WTC11 (cell line): ENCODE results near the gene MBD3. TPM values are rescaled to one million over a fixed set of nuclear protein-coding genes. Genes with fewer than 3 reads are reported as not detected.

Source experiments
- ATAC-seq: fragments of 200-7000 bp; cut with Tn5 transposase; 2 replicates; pipeline ENCODE4 v1.10.0; 2021; ENCODE audit warnings: mild to moderate bottlenecking, moderate library complexity
- CTCF ChIA-PET: fragments of 300-600 bp; sonication (Branson Sonifier 250); formaldehyde crosslinking; loops from one replicate; lab custom pipeline; 2021; ENCODE audit warnings: antibody characterized with exemption; lab: Charles Lee
- POLR2A ChIA-PET: fragments of 350-600 bp; sonication (Branson Sonifier 250); formaldehyde crosslinking; loops from one replicate; lab custom pipeline; 2021; ENCODE audit warnings: antibody characterized with exemption; lab: Charles Lee
- DNase-seq: peaks from one replicate; pipeline ENCODE4 v3.0.0; 2021; ENCODE audit warnings: low spot score
- H3K27ac Mint-ChIP-seq: 2 replicates; pipeline ENCODE4 v1.8.0; 2021; ENCODE audit warnings: mixed read lengths
- H3K27me3 Mint-ChIP-seq: 2 replicates; pipeline ENCODE4 v1.8.0; 2021; ENCODE audit warnings: low read depth, mild to moderate bottlenecking, moderate library complexity, mixed read lengths
- H3K36me3 Mint-ChIP-seq: 2 replicates; pipeline ENCODE4 v1.8.0; 2021; ENCODE audit warnings: mixed read lengths
- H3K4me1 Mint-ChIP-seq: 2 replicates; pipeline ENCODE4 v1.8.0; 2022; ENCODE audit warnings: mixed read lengths
- H3K4me3 Mint-ChIP-seq: 2 replicates; pipeline ENCODE4 v1.8.0; 2021; ENCODE audit warnings: mild to moderate bottlenecking, moderate library complexity, mixed read lengths
- H3K9me3 Mint-ChIP-seq: 2 replicates; pipeline ENCODE4 v1.8.0; 2021; ENCODE audit warnings: mixed read lengths
- ARID4B ChIP-seq: sonication (generic); formaldehyde crosslinking; IDR thresholded peaks from 2 replicates; pipeline ENCODE4 v1.8.0; 2023; ENCODE audit warnings: missing genetic modification reagents, mild to moderate bottlenecking, borderline replicate concordance
- CTCF ChIP-seq: fragments of 200-600 bp; IDR thresholded peaks from 2 replicates; pipeline ENCODE4 v1.8.0; 2022; ENCODE audit warnings: antibody characterized with exemption
- ELF4 ChIP-seq: sonication (generic); formaldehyde crosslinking; IDR thresholded peaks from 2 replicates; pipeline ENCODE4 v1.8.1; 2022; ENCODE audit warnings: low read depth, mild to moderate bottlenecking, moderate library complexity, missing genetic modification reagents
- GRHL2 ChIP-seq: fragments of 250-450 bp; sonication (Bioruptor Pico); IDR thresholded peaks from 2 replicates; pipeline ENCODE4 v1.8.0; 2022; ENCODE audit warnings: mild to moderate bottlenecking, moderate library complexity; ENCODE audit not compliant: insufficient replicate concordance, severe bottlenecking
- OVOL2 ChIP-seq: fragments of 250-450 bp; sonication (Bioruptor Pico); IDR thresholded peaks from 2 replicates; pipeline ENCODE4 v1.9.0; 2021; ENCODE audit warnings: mild to moderate bottlenecking, borderline replicate concordance
- SOX15 ChIP-seq: fragments of 250-450 bp; sonication (Bioruptor Pico); IDR thresholded peaks from 2 replicates; pipeline ENCODE4 v1.9.0; 2021; ENCODE audit warnings: mild to moderate bottlenecking
- SP1 ChIP-seq: sonication (generic); formaldehyde crosslinking; conservative IDR thresholded peaks from 2 replicates; pipeline ENCODE4 v1.8.1; 2022; ENCODE audit warnings: missing genetic modification reagents
- TEAD4 ChIP-seq: sonication (generic); formaldehyde crosslinking; IDR thresholded peaks from 2 replicates; pipeline ENCODE4 v1.8.0; 2022; ENCODE audit warnings: mild to moderate bottlenecking, missing genetic modification reagents
- ZNF317 ChIP-seq: sonication (generic); formaldehyde crosslinking; IDR thresholded peaks from 2 replicates; pipeline ENCODE4 v1.8.1; 2023; ENCODE audit warnings: low read depth, mild to moderate bottlenecking, moderate library complexity, missing genetic modification reagents, borderline replicate concordance
- ZNF671 ChIP-seq: fragments of 250-450 bp; sonication (Bioruptor Pico); IDR thresholded peaks from 2 replicates; pipeline ENCODE4 v1.8.0; 2021; ENCODE audit warnings: mild to moderate bottlenecking
- total RNA-seq: library from RNA; stranded (reverse); gene quantifications from 3 replicates; pipeline ENCODE4 v1.2.3, GENCODE V29; 2021
- TF ChIP-seq, protein P1 (sequence below): sonication (generic); formaldehyde crosslinking; conservative IDR thresholded peaks from 2 replicates; pipeline ENCODE4 v1.8.1; 2023; ENCODE audit warnings: mild to moderate bottlenecking, low read depth, missing genetic modification reagents, moderate library complexity
- TF ChIP-seq, protein P2 (sequence below): sonication (generic); formaldehyde crosslinking; IDR thresholded peaks from 2 replicates; pipeline ENCODE4 v1.8.1; 2022; ENCODE audit warnings: low read depth, mild to moderate bottlenecking, moderate library complexity, missing genetic modification reagents, borderline replicate concordance
- TF ChIP-seq, protein P3 (sequence below): fragments of 250-450 bp; sonication (Bioruptor Pico); IDR thresholded peaks from 2 replicates; pipeline ENCODE4 v1.9.0; 2021; ENCODE audit warnings: mild to moderate bottlenecking
- TF ChIP-seq, protein P4 (sequence below): sonication (generic); formaldehyde crosslinking; IDR thresholded peaks from 2 replicates; pipeline ENCODE4 v1.8.0; 2022; ENCODE audit warnings: mild to moderate bottlenecking, missing genetic modification reagents
- TF ChIP-seq, protein P5 (sequence below): fragments of 250-450 bp; sonication (Bioruptor Pico); IDR thresholded peaks from 2 replicates; pipeline ENCODE4 v1.9.0; 2021; ENCODE audit warnings: mild to moderate bottlenecking, borderline replicate concordance

Gene MBD3
- total RNA-seq, 1 experiment from 2014 or later, result 90.2 TPM

DNA sequence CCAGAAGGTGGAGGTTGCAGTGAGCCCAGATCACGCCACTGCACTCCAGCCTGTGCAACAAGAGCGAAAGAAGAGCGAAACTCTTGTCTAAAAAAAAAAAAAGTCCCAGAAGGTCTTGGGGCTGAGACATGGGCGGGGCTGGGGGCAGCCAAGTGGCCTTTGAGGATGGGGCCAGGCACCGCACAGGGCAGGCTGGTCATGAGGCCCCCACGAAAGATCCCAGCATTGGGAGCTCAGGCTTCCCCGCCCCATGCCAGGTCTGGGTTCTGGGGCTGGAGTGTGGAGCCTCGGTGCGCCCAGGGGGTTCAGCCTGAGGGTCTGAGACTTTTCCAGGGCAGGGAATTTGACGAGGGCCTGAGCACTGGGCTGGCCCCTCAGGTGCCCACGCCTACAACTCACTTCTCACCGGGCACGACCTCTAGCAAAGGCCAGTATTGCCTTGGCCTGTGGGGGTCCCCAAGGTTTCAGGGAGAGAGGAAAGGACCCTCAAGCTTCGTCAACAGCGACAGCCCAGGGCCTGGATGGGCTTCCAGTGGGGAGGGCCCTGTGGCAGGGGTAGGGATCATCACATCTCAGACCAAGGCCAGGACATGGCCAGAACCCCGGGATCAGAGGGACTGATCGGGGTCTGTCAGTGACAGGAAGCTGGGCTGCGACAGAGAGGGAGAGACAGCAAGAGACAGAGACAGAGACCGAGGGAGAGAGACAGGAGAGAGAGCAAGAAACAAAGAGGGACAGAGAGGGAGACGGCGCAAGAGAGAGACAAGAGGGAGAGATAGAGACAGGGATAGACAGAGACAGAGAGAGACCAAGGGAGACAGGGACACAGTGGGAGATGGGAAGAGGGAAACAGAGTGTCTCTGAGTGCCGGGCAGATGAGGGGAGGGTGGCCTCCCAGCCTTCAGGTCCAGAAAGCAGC is 17.1 kb downstream of the MBD3 start (continued):
- TF ChIP-seq ARID4B (no peak), TEAD4 (CRISPR knock-in tag) (no peak), OVOL2 (CRISPR knock-in tag) (no peak), ZNF317 (no peak), ZNF671 (CRISPR knock-in tag) (no peak)
- TF ChIP-seq, protein P1, sequence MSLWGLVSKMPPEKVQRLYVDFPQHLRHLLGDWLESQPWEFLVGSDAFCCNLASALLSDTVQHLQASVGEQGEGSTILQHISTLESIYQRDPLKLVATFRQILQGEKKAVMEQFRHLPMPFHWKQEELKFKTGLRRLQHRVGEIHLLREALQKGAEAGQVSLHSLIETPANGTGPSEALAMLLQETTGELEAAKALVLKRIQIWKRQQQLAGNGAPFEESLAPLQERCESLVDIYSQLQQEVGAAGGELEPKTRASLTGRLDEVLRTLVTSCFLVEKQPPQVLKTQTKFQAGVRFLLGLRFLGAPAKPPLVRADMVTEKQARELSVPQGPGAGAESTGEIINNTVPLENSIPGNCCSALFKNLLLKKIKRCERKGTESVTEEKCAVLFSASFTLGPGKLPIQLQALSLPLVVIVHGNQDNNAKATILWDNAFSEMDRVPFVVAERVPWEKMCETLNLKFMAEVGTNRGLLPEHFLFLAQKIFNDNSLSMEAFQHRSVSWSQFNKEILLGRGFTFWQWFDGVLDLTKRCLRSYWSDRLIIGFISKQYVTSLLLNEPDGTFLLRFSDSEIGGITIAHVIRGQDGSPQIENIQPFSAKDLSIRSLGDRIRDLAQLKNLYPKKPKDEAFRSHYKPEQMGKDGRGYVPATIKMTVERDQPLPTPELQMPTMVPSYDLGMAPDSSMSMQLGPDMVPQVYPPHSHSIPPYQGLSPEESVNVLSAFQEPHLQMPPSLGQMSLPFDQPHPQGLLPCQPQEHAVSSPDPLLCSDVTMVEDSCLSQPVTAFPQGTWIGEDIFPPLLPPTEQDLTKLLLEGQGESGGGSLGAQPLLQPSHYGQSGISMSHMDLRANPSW, result no peak
- TF ChIP-seq, protein P2, sequence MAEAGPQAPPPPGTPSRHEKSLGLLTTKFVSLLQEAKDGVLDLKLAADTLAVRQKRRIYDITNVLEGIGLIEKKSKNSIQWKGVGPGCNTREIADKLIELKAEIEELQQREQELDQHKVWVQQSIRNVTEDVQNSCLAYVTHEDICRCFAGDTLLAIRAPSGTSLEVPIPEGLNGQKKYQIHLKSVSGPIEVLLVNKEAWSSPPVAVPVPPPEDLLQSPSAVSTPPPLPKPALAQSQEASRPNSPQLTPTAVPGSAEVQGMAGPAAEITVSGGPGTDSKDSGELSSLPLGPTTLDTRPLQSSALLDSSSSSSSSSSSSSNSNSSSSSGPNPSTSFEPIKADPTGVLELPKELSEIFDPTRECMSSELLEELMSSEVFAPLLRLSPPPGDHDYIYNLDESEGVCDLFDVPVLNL (CRISPR knock-in tag), result no peak
- TF ChIP-seq, protein P3, sequence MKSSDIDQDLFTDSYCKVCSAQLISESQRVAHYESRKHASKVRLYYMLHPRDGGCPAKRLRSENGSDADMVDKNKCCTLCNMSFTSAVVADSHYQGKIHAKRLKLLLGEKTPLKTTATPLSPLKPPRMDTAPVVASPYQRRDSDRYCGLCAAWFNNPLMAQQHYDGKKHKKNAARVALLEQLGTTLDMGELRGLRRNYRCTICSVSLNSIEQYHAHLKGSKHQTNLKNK, result no peak
- TF ChIP-seq, protein P4, sequence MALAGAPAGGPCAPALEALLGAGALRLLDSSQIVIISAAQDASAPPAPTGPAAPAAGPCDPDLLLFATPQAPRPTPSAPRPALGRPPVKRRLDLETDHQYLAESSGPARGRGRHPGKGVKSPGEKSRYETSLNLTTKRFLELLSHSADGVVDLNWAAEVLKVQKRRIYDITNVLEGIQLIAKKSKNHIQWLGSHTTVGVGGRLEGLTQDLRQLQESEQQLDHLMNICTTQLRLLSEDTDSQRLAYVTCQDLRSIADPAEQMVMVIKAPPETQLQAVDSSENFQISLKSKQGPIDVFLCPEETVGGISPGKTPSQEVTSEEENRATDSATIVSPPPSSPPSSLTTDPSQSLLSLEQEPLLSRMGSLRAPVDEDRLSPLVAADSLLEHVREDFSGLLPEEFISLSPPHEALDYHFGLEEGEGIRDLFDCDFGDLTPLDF (CRISPR knock-in tag), result no peak

DNA sequence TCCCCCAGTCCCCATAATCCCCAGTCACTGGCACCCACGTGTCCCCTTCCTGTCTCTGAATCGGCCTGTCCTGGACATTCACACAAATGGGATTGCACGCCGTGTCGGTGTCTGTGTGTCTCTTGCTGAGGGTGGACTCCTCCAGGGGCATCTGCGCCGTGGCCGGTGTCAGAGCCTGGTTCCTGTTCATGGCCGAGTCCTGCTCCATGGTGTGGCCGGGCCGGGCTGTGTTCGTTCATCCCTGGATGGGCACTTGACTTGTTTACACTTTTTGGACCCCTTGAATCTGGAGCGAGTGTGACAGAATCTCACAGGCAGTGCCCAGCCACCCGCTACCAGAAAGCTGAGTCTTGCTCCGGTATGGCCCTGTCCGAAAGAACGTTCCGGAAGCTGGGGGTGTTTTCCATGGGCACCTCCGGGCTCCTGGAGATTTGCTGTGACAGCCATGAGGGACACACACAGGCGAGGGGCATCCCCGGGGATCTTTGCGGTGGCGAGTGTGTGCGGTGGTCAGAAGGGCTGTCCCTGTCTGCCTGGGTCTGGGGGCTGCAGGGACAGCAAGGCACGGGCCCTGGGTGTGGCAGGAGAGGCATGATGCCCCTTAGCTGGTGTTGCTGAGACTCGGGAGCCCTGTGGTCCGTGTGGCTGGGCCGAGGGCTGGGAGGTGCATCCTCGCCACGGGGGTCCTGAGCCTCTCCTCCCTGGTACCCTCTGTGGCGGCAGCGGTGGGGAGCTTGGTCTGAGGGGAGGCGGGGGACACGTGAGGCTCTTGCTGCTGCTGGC is 18.1 kb downstream of the MBD3 start:
- ChIA-PET CTCF (interaction anchor here (1.0 to 4.1 kb wide), 3 partner anchors 16 to 28 kb away, joined by 4 to 17 read pairs (median 4); partner anchors contain the start of gene MBD3), POLR2A (interaction anchor here (0.6 kb wide), 1 partner anchor 1127 kb away, joined by 6 read pairs; no protein-coding TSS in a partner anchor)
- no peak overlapping the region for H3K4me3 Mint-ChIP-seq
- DNase-seq (no peak), ATAC-seq (no peak)
- H3K4me1 Mint-ChIP-seq, result peaks cover 6% of the 10 kb centered on the region
- no peak overlapping the region; the same call in 1 of the 2 replicates for H3K27ac Mint-ChIP-seq
- H3K9me3 Mint-ChIP-seq, result 0 out of 2 replicates have a peak, but pooled peaks cover 3% of the 10 kb centered on the region
- peaks cover 26% of the 10 kb centered on the region for H3K27me3 Mint-ChIP-seq
- no peaks in the 10 kb centered on the region for H3K36me3 Mint-ChIP-seq
- TF ChIP-seq ELF4 (CRISPR knock-in tag) (no peak), SOX15 (CRISPR knock-in tag) (no peak), SP1 (CRISPR knock-in tag) (no peak), GRHL2 (CRISPR knock-in tag) (no peak), CTCF (no peak)
- TF ChIP-seq, protein P5, sequence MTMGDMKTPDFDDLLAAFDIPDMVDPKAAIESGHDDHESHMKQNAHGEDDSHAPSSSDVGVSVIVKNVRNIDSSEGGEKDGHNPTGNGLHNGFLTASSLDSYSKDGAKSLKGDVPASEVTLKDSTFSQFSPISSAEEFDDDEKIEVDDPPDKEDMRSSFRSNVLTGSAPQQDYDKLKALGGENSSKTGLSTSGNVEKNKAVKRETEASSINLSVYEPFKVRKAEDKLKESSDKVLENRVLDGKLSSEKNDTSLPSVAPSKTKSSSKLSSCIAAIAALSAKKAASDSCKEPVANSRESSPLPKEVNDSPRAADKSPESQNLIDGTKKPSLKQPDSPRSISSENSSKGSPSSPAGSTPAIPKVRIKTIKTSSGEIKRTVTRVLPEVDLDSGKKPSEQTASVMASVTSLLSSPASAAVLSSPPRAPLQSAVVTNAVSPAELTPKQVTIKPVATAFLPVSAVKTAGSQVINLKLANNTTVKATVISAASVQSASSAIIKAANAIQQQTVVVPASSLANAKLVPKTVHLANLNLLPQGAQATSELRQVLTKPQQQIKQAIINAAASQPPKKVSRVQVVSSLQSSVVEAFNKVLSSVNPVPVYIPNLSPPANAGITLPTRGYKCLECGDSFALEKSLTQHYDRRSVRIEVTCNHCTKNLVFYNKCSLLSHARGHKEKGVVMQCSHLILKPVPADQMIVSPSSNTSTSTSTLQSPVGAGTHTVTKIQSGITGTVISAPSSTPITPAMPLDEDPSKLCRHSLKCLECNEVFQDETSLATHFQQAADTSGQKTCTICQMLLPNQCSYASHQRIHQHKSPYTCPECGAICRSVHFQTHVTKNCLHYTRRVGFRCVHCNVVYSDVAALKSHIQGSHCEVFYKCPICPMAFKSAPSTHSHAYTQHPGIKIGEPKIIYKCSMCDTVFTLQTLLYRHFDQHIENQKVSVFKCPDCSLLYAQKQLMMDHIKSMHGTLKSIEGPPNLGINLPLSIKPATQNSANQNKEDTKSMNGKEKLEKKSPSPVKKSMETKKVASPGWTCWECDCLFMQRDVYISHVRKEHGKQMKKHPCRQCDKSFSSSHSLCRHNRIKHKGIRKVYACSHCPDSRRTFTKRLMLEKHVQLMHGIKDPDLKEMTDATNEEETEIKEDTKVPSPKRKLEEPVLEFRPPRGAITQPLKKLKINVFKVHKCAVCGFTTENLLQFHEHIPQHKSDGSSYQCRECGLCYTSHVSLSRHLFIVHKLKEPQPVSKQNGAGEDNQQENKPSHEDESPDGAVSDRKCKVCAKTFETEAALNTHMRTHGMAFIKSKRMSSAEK (CRISPR knock-in tag), result no peak
